Prostate gland (tissue), 2 donors: ENCODE results near the gene PCDHB11.
"Not testable (repeated sequence)": the region's sequence is repeated elsewhere in the genome, so short reads cannot be mapped to it uniquely, and the experiment has no call there.

Experiments used
- POLR2A ChIP-seq: fragments of 450-650 bp; IDR thresholded peaks from one replicate; pipeline ENCODE4 v1.6.1; 2016; ENCODE audit warnings: antibody characterized with exemption, mild to moderate bottlenecking
- POLR2AphosphoS5 ChIP-seq: sonication (generic); formaldehyde crosslinking; IDR thresholded peaks from one replicate; pipeline ENCODE4 v1.6.1; 2017; ENCODE audit warnings: antibody characterized with exemption
- TF ChIP-seq, protein P1 (sequence below), 4 experiments: fragments of 200-600 bp in 2 of 4; fragments of 450-650 bp in 2 of 4; sonication (generic) in 2 of 4; IDR thresholded peaks; 1 replicate in 3 of 4; 2 replicates in 1 of 4; pipeline ENCODE4 v1.5.1; 2016 to 2019; ENCODE audit warnings: antibody characterized with exemption in 4 of 4, mild to moderate bottlenecking in 2 of 4, moderate library complexity in 2 of 4

DNA sequence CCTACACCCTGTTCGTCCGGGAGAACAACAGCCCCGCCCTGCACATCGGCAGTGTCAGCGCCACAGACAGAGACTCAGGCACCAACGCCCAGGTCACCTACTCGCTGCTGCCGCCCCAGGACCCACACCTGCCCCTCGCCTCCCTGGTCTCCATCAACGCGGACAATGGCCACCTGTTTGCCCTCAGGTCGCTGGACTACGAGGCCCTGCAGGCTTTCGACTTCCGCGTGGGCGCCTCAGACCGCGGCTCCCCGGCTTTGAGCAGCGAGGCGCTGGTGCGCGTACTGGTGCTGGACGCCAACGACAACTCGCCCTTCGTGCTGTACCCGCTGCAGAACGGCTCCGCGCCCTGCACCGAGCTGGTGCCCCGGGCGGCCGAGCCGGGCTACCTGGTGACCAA lies 10.7 kb upstream of the PCDHB11 start:
- TF ChIP-seq, protein P1, sequence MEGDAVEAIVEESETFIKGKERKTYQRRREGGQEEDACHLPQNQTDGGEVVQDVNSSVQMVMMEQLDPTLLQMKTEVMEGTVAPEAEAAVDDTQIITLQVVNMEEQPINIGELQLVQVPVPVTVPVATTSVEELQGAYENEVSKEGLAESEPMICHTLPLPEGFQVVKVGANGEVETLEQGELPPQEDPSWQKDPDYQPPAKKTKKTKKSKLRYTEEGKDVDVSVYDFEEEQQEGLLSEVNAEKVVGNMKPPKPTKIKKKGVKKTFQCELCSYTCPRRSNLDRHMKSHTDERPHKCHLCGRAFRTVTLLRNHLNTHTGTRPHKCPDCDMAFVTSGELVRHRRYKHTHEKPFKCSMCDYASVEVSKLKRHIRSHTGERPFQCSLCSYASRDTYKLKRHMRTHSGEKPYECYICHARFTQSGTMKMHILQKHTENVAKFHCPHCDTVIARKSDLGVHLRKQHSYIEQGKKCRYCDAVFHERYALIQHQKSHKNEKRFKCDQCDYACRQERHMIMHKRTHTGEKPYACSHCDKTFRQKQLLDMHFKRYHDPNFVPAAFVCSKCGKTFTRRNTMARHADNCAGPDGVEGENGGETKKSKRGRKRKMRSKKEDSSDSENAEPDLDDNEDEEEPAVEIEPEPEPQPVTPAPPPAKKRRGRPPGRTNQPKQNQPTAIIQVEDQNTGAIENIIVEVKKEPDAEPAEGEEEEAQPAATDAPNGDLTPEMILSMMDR (IDR thresholded peaks at IDR 0.05): not testable (repeated sequence)
- TF ChIP-seq POLR2A, POLR2AphosphoS5: not testable (repeated sequence)
